Panc1 (cell line): ENCODE measurements around the gene PLXNC1. TPM values are rescaled to one million over a fixed set of nuclear protein-coding genes. Genes with fewer than 3 reads are reported as not detected.

Experiments used
- ATAC-seq: fragments of 200-7000 bp; cut with Tn5 transposase; 2 replicates; pipeline ENCODE4 v1.9.1; 2020; ENCODE audit warnings: mild to moderate bottlenecking, moderate library complexity
- BruUV-seq: library from RNA; stranded (reverse); fragments of 400-500 nt; replicated peaks from 2 replicates; lab custom pipeline; 2021; lab: Mats Ljungman, UMichigan
- CTCF ChIA-PET: fragments of 300-600 bp; sonication (Branson Sonifier 250); formaldehyde crosslinking; loops from one replicate; lab custom pipeline; 2022; ENCODE audit warnings: antibody characterized with exemption; lab: Charles Lee
- POLR2A ChIA-PET: fragments of 300-600 bp; sonication (Branson Sonifier 250); formaldehyde crosslinking; loops from one replicate; lab custom pipeline; 2022; ENCODE audit warnings: antibody characterized with exemption; lab: Charles Lee
- DNase-seq: peaks from one replicate; pipeline ENCODE4 v3.0.0-alpha.2; 2010; ENCODE audit warnings: low read depth, low spot score
- H3K27ac ChIP-seq: 2 replicates; pipeline ENCODE4 v1.5.1; 2011; ENCODE audit warnings: mild to moderate bottlenecking, low read length, inconsistent platforms
- H3K27me3 ChIP-seq: fragments of 200-500 bp; sonication (Bioruptor generic); 2 replicates; pipeline ENCODE4 v1.6.0; 2014; ENCODE audit warnings: low read length, inconsistent platforms; ENCODE audit not compliant: control insufficient read depth, insufficient read depth
- H3K36me3 ChIP-seq: fragments of 200-500 bp; sonication (Bioruptor generic); 2 replicates; pipeline ENCODE4 v1.5.1; 2014; ENCODE audit warnings: inconsistent platforms, mild to moderate bottlenecking, low read length, moderate library complexity; ENCODE audit not compliant: control insufficient read depth, insufficient read depth
- H3K4me1 ChIP-seq: 2 replicates; pipeline ENCODE4 v1.5.1; 2011; ENCODE audit warnings: inconsistent platforms, mild to moderate bottlenecking, low read length, moderate library complexity; ENCODE audit not compliant: control insufficient read depth, insufficient read depth
- H3K4me3 ChIP-seq, 2 experiments: 2 replicates each; pipeline ENCODE4 v1.5.1; 2011 to 2012; ENCODE audit warnings: low read depth in 2 of 2, low read length in 2 of 2, mild to moderate bottlenecking in 2 of 2, inconsistent platforms in 1 of 2, moderate library complexity in 1 of 2
- H3K9me3 ChIP-seq: fragments of 200-500 bp; sonication (Bioruptor generic); 2 replicates; pipeline ENCODE4 v1.5.1; 2014; ENCODE audit warnings: low read depth, mild to moderate bottlenecking, inconsistent platforms, low read length, moderate library complexity; ENCODE audit not compliant: control insufficient read depth, insufficient read depth
- CTCF ChIP-seq: fragments of 450-650 bp; IDR thresholded peaks from 2 replicates; pipeline ENCODE4 v1.5.1; 2017; ENCODE audit warnings: mild to moderate bottlenecking
- POLR2AphosphoS5 ChIP-seq: IDR thresholded peaks from 2 replicates; pipeline ENCODE4 v1.6.1; 2012; ENCODE audit warnings: mild to moderate bottlenecking, low read depth, low read length, moderate library complexity
- REST ChIP-seq, 2 experiments: IDR thresholded peaks; 2 replicates each; pipeline ENCODE4 v1.6.1; 2011 to 2012; ENCODE audit warnings: low read depth in 2 of 2, control low read depth in 1 of 2, low read length in 1 of 2, mild to moderate bottlenecking in 1 of 2, moderate library complexity in 1 of 2; ENCODE audit not compliant: insufficient read depth in 1 of 2
- SIN3A ChIP-seq: IDR thresholded peaks from 2 replicates; pipeline ENCODE4 v1.6.1; 2012; ENCODE audit warnings: low read depth, mild to moderate bottlenecking, low read length, moderate library complexity, borderline replicate concordance; ENCODE audit not compliant: insufficient read depth
- TCF7L2 ChIP-seq: IDR thresholded peaks from 2 replicates; pipeline ENCODE4 v1.6.1; 2011; ENCODE audit warnings: mild to moderate bottlenecking, low read depth, low read length, inconsistent platforms
- in situ Hi-C: cut with HindIII; loops from 2 replicates; pipeline ENCODE4 v1.10.0; 2016; ENCODE audit warnings: low sequenced_read_pairs, low pct_unique_long_range_greater_than_20kb
- intact Hi-C: fragments of 100-400 bp; cut with micrococcal nuclease; formaldehyde crosslinking; loops from one replicate; pipeline ENCODE4 v1.10.0; 2022; ENCODE audit not compliant: unreplicated experiment
- total RNA-seq: library from RNA; stranded (reverse); gene quantifications from one replicate; pipeline ENCODE4 v1.2.1, GENCODE V29; 2021; ENCODE audit not compliant: unreplicated experiment

Gene PLXNC1
- total RNA-seq, 1 experiment from 2014 or later, result 0.57 TPM

- intact Hi-C loops, result no loop called here
- H3K4me3 ChIP-seq, result no peak overlapping the region
- CTCF ChIA-PET, result no interaction called here
- H3K9me3 ChIP-seq, result no peaks in the 10 kb centered on the region
- in situ Hi-C loops, result no loop called here
- no peaks in the 10 kb centered on the region for H3K36me3 ChIP-seq
- H3K27ac ChIP-seq, result no peak overlapping the region
- DNase-seq, result no peak
- H3K4me1 ChIP-seq, result no peaks in the 10 kb centered on the region
- BruUV-seq, result no TSS peak
- TF ChIP-seq SIN3A (no peak), REST (IDR thresholded peaks at IDR 0.05; ENCODE audit: insufficient read depth in 1 of 2, low read depth in 2 of 2, low read length in 1 of 2) (no peak), TCF7L2 (no peak), POLR2AphosphoS5 (no peak), CTCF (no peak)
- POLR2A ChIA-PET, result interaction anchor here (0.6 kb wide), 1 partner anchor 1461 kb away, joined by 5 read pairs; no protein-coding TSS in a partner anchor
- peaks cover 23% of the 10 kb centered on the region for H3K27me3 ChIP-seq
- ATAC-seq, result no peak
Observed at GRCh38 chr12:94245631-94246383, 97.4 kb downstream of the PLXNC1 start.

- DNase-seq (no peak), ATAC-seq (no peak)
- BruUV-seq, result no TSS peak
- Histone ChIP-seq H3K27ac (no peak overlapping the region), H3K4me3 (no peak overlapping the region), H3K9me3 (no peaks in the 10 kb centered on the region), H3K27me3 (peaks cover 18% of the 10 kb centered on the region; the same call in 1 of the 2 replicates), H3K4me1 (no peaks in the 10 kb centered on the region), H3K36me3 (no peaks in the 10 kb centered on the region)
- in situ Hi-C loops, result no loop called here
- intact Hi-C loops, result no loop called here
- ChIA-PET CTCF (no interaction called here), POLR2A (interaction anchor here (0.6 kb wide), 1 partner anchor 695 kb away, joined by 3 read pairs; no protein-coding TSS in a partner anchor)
- no peak for TF ChIP-seq REST (IDR thresholded peaks at IDR 0.05; ENCODE audit: insufficient read depth in 1 of 2, low read depth in 2 of 2, low read length in 1 of 2)
- no peak for TF ChIP-seq TCF7L2
- no peak for TF ChIP-seq SIN3A
- no peak for TF ChIP-seq CTCF
- TF ChIP-seq POLR2AphosphoS5, result no peak
Observed at GRCh38 chr12:94247246-94247645, 98.9 kb downstream of the PLXNC1 start.
